PC-9 (cell line): Measurements from ENCODE around the gene SMAD6. TPM values are rescaled to one million over a fixed set of nuclear protein-coding genes. Genes with fewer than 3 reads are reported as not detected.
A peak's percentile ranks its signal among the peaks of the same experiment; 100 is the strongest.

Experiments used
- BruUV-seq: library from RNA; stranded (reverse); fragments of 400-500 nt; replicated peaks from 2 replicates; lab custom pipeline; 2021; lab: Mats Ljungman, UMichigan
- CTCF ChIA-PET: fragments of 300-600 bp; sonication (Branson Sonifier 250); formaldehyde crosslinking; loops from one replicate; lab custom pipeline; 2022; ENCODE audit warnings: antibody characterized with exemption; lab: Charles Lee
- POLR2A ChIA-PET: fragments of 300-600 bp; sonication (Branson Sonifier 250); formaldehyde crosslinking; loops from one replicate; lab custom pipeline; 2022; ENCODE audit warnings: antibody characterized with exemption; ENCODE audit not compliant: unreplicated experiment; lab: Charles Lee
- DNase-seq, 2 experiments: peaks; one replicate each; pipeline versions ENCODE4 v3.0.0 to v3.0.0-alpha.2; 2015 to 2022; ENCODE audit warnings: mixed read lengths in 1 of 2
- H2AFZ ChIP-seq: fragments of 200-600 bp; sonication (generic); 2 replicates; pipeline ENCODE4 v1.8.1; 2017; ENCODE audit warnings: antibody characterized with exemption
- H3F3A ChIP-seq: fragments of 200-600 bp; sonication (generic); 2 replicates; pipeline ENCODE4 v1.8.1; 2017; ENCODE audit warnings: antibody characterized with exemption, mild to moderate bottlenecking, low read depth; ENCODE audit not compliant: insufficient read depth
- H3K27ac ChIP-seq: fragments of 200-600 bp; sonication (generic); 2 replicates; pipeline ENCODE4 v1.6.1; 2016; ENCODE audit warnings: mixed run types
- H3K27me3 ChIP-seq: fragments of 200-600 bp; sonication (generic); 2 replicates; pipeline ENCODE4 v1.6.1; 2016; ENCODE audit warnings: low read depth, mixed run types; ENCODE audit not compliant: insufficient read depth
- H3K36me3 ChIP-seq: fragments of 200-600 bp; sonication (generic); 2 replicates; pipeline ENCODE4 v1.6.1; 2016; ENCODE audit warnings: low read depth, mixed run types
- H3K4me1 ChIP-seq: fragments of 200-600 bp; sonication (generic); replicated peaks from 2 replicates; pipeline ENCODE4 v1.6.1; 2016; ENCODE audit warnings: mixed run types; ENCODE audit not compliant: insufficient read depth
- H3K4me2 ChIP-seq: fragments of 200-600 bp; sonication (generic); 2 replicates; pipeline ENCODE4 v1.6.1; 2017; ENCODE audit warnings: mixed run types
- H3K4me3 ChIP-seq: fragments of 200-600 bp; sonication (generic); 2 replicates; pipeline ENCODE4 v1.6.1; 2016; ENCODE audit warnings: mixed run types
- H3K79me2 ChIP-seq: fragments of 200-600 bp; sonication (generic); 2 replicates; pipeline ENCODE4 v1.6.1; 2017; ENCODE audit warnings: low read depth, mixed run types
- H3K9me2 ChIP-seq: fragments of 200-600 bp; sonication (generic); 2 replicates; pipeline ENCODE4 v1.8.1; 2017; ENCODE audit warnings: mild to moderate bottlenecking; ENCODE audit not compliant: insufficient read depth
- H3K9me3 ChIP-seq: fragments of 200-600 bp; sonication (generic); 2 replicates; pipeline ENCODE4 v1.8.1; 2016; ENCODE audit warnings: low read depth; ENCODE audit not compliant: insufficient read depth
- H4K20me1 ChIP-seq: fragments of 200-600 bp; sonication (generic); 2 replicates; pipeline ENCODE4 v1.8.1; 2017; ENCODE audit not compliant: insufficient read depth
- EZH2 ChIP-seq: fragments of 200-600 bp; sonication (generic); IDR thresholded peaks from 2 replicates; pipeline ENCODE4 v1.8.0; 2017; ENCODE audit warnings: antibody characterized with exemption, low read depth
- intact Hi-C: fragments of 100-400 bp; cut with micrococcal nuclease; formaldehyde crosslinking; loops from one replicate; pipeline ENCODE4 v1.10.0; 2022; ENCODE audit not compliant: unreplicated experiment
- total RNA-seq: library from RNA; stranded (reverse); gene quantifications from 2 replicates; pipeline ENCODE4 v1.2.3, GENCODE V29; 2021
- TF ChIP-seq, protein P1 (sequence below): fragments of 200-600 bp; sonication (generic); conservative IDR thresholded peaks from 2 replicates; pipeline ENCODE4 v1.6.1; 2017; ENCODE audit warnings: mixed run types, antibody characterized with exemption, mild to moderate bottlenecking, moderate library complexity

SMAD6 gene
- total RNA-seq, 1 experiment from 2014 or later, result 7.1 TPM

- H3K79me2 ChIP-seq, result peaks cover 7% of the 10 kb centered on the region; the same call in 1 of the 2 replicates
- peaks cover 32% of the 10 kb centered on the region; the same call in 1 of the 2 replicates for H3F3A ChIP-seq
- no peaks in the 10 kb centered on the region for H3K36me3 ChIP-seq
- TF ChIP-seq, protein P1, sequence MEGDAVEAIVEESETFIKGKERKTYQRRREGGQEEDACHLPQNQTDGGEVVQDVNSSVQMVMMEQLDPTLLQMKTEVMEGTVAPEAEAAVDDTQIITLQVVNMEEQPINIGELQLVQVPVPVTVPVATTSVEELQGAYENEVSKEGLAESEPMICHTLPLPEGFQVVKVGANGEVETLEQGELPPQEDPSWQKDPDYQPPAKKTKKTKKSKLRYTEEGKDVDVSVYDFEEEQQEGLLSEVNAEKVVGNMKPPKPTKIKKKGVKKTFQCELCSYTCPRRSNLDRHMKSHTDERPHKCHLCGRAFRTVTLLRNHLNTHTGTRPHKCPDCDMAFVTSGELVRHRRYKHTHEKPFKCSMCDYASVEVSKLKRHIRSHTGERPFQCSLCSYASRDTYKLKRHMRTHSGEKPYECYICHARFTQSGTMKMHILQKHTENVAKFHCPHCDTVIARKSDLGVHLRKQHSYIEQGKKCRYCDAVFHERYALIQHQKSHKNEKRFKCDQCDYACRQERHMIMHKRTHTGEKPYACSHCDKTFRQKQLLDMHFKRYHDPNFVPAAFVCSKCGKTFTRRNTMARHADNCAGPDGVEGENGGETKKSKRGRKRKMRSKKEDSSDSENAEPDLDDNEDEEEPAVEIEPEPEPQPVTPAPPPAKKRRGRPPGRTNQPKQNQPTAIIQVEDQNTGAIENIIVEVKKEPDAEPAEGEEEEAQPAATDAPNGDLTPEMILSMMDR, result no peak
- TF ChIP-seq EZH2, result no peak
- ChIA-PET POLR2A (interaction anchor here (0.6 kb wide), 1 partner anchor 14 kb away, joined by 6 read pairs; no protein-coding TSS in a partner anchor), CTCF (no interaction called here)
- H3K27me3 ChIP-seq, result no peaks in the 10 kb centered on the region
- H3K4me3 ChIP-seq, result peak overlapping the region; percentile 23; the same call in 1 of the 2 replicates
- H3K9me2 ChIP-seq, result no peaks in the 10 kb centered on the region
- peak overlapping the region; percentile 80 for H3K27ac ChIP-seq
- peak in 1 of 2 experiments; percentile 88 for DNase-seq
- intact Hi-C loops, result loop anchor here (2.0 kb wide), 1 partner anchor 19 kb away; no protein-coding TSS in a partner anchor
- H2AFZ ChIP-seq, result no peak overlapping the region
- no peaks in the 10 kb centered on the region for H3K9me3 ChIP-seq
- H3K4me2 ChIP-seq, result peak overlapping the region; percentile 64
- H3K4me1 ChIP-seq, result peaks cover 58% of the 10 kb centered on the region
- no TSS peak for BruUV-seq
- no peaks in the 10 kb centered on the region for H4K20me1 ChIP-seq
Observed at GRCh38 chr15:66747886-66748707, 46.1 kb downstream of the SMAD6 start.

- Histone ChIP-seq H3K4me3 (no peak overlapping the region), H3K27me3 (no peaks in the 10 kb centered on the region), H3K36me3 (no peaks in the 10 kb centered on the region), H2AFZ (no peak overlapping the region), H3F3A (peaks cover 32% of the 10 kb centered on the region; the same call in 1 of the 2 replicates), H4K20me1 (no peaks in the 10 kb centered on the region), H3K9me2 (no peaks in the 10 kb centered on the region), H3K9me3 (no peaks in the 10 kb centered on the region), H3K4me1 (peaks cover 58% of the 10 kb centered on the region), H3K4me2 (peak overlapping the region; percentile 64), H3K27ac (peak overlapping the region; percentile 80), H3K79me2 (peaks cover 7% of the 10 kb centered on the region; the same call in 1 of the 2 replicates)
- DNase-seq, result no peak
- POLR2A ChIA-PET, result interaction anchor here (0.6 kb wide), 1 partner anchor 13 kb away, joined by 6 read pairs; no protein-coding TSS in a partner anchor
- intact Hi-C loops, result loop anchor here (2.0 kb wide), 1 partner anchor 18 kb away; no protein-coding TSS in a partner anchor
- no TSS peak for BruUV-seq
- CTCF ChIA-PET, result no interaction called here
- TF ChIP-seq, protein P1, result no peak
- TF ChIP-seq EZH2, result no peak
Observed at GRCh38 chr15:66748708-66749035, 46.6 kb downstream of the SMAD6 start.

DNA sequence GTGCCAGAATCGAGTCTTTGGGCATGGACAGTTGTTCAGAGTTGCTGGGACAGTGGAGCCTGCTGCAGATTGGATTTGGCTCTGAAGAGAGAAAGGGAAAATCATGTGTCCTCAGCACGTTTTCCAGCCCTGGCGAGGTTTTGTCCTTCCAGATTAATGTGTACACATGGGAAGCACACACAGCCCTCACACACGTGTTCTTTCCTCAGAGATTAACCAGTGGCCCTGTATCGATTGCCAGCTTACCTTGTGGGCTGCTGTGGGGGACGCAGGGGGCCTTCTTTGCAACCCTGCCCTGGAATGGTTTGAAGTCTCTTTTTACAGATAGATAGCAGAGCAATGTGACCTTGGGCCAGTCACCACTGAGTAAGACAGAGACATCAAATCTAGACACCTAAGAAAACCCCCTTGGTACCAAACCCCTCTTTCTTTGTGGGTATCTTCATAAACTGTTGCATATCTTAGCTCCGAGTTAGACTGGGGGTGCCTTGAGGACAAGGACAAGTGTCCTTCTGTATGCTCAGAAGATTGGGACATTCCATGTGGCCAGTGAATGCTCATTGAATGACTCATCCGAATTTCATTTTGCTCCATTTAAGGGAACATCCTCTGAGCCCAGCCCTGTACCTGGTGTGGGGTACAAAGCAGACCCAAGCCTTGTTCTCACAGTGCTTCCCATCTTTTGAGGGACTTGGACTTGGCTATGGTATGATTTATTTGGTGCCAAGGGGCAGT is 48.0 kb downstream of the SMAD6 start:
- Histone ChIP-seq H4K20me1 (no peaks in the 10 kb centered on the region), H3K27me3 (no peaks in the 10 kb centered on the region), H3K4me3 (no peak overlapping the region), H2AFZ (no peak overlapping the region), H3K27ac (no peak overlapping the region), H3K9me3 (peaks cover 2% of the 10 kb centered on the region; the same call in 1 of the 2 replicates), H3K4me2 (no peak overlapping the region), H3K36me3 (no peaks in the 10 kb centered on the region; the same call in 1 of the 2 replicates), H3K9me2 (no peaks in the 10 kb centered on the region), H3K4me1 (peaks cover 58% of the 10 kb centered on the region), H3K79me2 (peaks cover 10% of the 10 kb centered on the region; the same call in 1 of the 2 replicates), H3F3A (peaks cover 32% of the 10 kb centered on the region; the same call in 1 of the 2 replicates)
- DNase-seq, result peak in 1 of 2 experiments; percentile 50
- intact Hi-C loops, result loop anchor here (2.0 kb wide), 1 partner anchor 17 kb away; no protein-coding TSS in a partner anchor
- BruUV-seq, result no TSS peak
- ChIA-PET CTCF (interaction anchor here (0.7 kb wide), 1 partner anchor 984 kb away, joined by 4 read pairs; no protein-coding TSS in a partner anchor), POLR2A (no interaction called here)
- no peak for TF ChIP-seq EZH2
- TF ChIP-seq, protein P1, result no peak
